Mucosa of gallbladder (tissue), 1 donor: ENCODE measurements around the gene GPS1. TPM values are rescaled to one million over a fixed set of nuclear protein-coding genes. Genes with fewer than 3 reads are reported as not detected.

ENCODE experiments used
- DNase-seq: peaks from one replicate; pipeline ENCODE4 v3.0.0-alpha.2; 2020; ENCODE audit warnings: low spot score
- total RNA-seq: library from RNA; stranded (reverse); gene quantifications from one replicate; pipeline ENCODE4 v1.2.1, GENCODE V29; 2021
- donor health status: DM: no; HTN: no; CAD: no.

GPS1 gene
- total RNA-seq, 1 donor from 2014 or later: 107 TPM

GRCh38 chr17:82090549-82091263, 39.0 kb downstream of the GPS1 start:
- no peak for DNase-seq

DNA sequence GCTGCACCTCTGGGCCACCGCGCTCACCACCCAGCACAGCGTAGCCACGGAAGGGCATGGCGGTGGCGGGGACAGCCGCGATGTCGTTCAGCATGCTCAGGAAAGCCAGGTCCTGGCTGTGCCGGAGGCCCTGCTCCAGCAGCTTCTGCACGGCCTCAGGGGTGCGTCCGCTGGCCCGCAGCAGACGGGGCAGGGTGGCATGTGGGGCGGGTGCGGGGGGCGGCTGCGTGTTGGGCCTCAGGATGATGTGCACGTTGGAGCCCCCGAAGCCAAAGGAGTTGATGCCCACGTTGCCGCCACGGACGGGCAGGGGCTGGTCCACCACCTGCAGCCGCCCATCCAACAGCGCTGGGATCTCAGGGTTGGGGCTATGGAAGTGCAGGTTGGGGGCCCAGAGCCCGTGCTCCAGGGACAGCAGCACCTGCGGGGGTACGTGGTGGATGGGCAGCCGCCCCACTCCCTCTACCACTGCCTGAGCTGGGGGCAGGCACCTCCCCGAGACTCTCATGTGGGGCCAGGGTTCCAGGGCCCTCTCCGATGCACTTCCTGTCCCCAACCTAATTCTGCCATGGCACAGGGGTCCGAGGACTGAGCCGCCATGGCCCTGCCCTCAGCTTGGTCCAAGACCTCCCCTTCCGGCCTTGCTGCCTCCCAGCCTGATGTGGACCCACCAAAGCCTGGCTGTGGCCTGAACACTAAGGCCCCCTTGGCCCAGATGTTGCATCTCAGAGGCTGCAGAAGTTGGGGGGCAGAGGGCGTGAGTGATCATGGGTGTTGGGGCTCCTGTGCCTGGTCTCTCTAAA, 39.8 kb downstream of the GPS1 start:
- DNase-seq: no peak

DNA sequence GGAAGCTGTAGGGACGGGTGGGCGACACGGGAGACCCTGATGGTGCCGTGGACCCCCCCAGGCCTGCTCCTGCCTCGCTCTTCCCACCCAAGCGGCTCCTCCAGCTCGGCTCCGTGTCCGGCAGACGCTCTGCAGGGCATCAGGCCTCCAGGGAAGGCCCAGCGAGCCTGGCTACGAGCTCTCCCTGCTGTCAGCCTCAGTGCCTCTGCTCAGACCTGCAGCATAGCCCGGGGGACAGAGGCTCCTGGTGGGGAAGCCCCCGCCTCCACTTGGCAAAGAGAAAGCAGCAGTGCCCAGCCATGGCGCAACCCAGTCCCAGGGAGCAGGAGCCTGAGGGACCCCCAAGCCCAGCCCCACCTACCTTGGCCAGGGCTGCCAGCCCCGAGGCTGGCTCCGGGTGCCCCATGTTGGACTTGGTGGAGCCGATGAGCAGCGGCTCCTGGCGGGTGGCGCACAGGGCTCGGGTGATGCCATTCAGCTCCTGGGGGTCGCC, 40.4 kb downstream of the GPS1 start:
- no peak for DNase-seq

GRCh38 chr17:82092628-82092994, 40.9 kb downstream of the GPS1 start:
- DNase-seq: no peak

GRCh38 chr17:82092995-82093751, 41.5 kb downstream of the GPS1 start:
- DNase-seq: no peak

DNA sequence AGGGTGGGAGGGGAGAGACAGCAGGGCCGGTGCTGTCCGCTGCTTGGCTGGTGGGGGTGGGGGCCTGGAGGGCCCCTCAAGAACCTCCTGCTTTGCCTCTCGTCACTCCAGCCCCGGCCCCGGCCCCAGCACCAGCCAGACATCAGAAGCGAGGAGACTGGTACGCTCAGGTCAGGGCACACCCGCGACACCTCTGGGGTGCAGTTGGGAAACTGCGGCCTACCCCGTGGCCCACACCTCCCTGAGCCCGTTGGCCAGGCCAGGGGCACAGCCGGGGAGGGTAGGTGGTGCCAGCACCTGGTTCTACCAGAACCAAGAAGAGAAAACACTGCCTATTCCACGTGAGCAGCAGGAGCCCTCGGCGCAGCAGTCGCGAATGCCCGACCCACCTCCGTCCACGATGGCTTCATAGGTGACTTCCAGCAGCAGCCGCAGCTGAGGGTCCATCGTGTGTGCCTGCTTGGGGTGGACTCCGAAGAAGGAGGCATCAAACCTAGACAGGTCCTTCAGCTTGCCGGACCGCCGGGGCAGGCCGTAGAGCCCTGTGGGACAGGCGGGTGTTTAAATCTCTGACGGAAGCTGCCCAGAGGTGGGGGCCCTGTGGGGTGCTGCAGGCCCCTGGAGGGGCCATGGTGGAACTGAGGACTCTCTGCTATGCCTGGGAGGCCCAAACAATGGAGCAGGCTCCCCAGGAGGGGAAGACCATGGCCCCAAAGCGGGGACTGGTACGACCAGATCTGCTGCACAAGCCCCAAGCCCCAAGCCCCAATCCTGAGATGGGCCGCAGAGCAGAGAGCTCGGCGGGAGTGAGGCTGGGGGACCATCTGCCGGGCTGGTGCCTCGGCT, 43.5 kb downstream of the GPS1 start:
- DNase-seq: no peak

DNA sequence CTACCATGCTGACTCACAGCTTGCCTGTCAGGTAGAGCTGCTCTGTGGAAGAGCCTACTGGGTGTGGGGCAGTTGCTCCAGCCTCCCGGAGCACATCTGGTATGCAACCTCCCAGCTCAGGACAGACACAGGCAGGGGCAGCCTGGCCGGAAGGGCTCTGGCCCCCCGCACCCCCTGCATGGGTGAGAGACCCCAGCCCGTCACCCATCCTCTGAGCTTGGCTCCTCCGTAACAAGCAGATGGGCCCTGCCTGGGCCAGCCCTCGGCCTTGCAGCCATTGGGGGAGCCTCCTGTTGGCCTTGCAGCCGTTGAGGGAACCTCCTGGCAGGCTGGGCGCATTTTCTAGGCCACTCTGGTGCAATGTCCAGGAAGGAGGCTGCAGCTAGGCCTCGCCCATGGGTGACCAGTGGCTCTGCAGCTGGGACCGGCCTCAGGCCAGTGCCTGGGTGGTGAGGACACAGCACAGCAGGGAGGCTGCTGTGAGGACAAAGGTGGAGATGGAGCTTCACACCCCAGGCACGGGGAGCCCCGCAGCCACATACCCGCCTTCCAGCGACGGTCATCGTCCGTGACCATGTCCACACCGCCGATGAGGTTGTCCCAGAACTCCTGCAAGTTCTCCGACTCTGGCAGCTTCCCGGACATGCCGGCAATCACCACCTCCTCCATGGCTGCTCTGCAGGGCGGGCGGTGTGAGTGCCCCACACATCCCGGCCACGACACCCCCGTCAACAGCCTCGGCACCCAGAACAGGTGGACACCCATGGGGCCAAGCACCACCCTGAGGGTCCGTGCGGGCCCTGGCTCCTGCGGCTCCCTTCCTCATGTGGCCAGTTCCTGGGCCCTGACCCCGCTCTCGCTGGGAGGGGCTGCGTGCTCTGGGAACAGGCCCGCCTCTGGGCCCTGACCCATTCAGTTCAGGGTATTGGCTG, 44.3 kb downstream of the GPS1 start:
- no peak for DNase-seq

GRCh38 chr17:82096709-82097183, 45.0 kb downstream of the GPS1 start:
- DNase-seq: no peak

GRCh38 chr17:82097184-82097918, 45.7 kb downstream of the GPS1 start:
- DNase-seq: no peak

DNA sequence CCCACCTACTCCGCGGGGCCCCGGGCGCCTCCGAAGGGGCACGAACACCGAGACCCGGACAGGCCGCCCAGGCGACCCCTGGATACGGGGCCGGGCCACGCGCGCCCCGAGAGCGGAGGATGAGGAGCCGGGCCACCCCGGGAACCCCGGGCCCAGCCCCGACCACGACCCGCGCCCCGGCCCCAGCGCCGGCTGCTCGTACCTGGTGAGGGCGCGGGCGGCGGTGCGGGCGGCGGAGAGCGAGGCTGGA, 46.1 kb downstream of the GPS1 start:
- no peak for DNase-seq

DNA sequence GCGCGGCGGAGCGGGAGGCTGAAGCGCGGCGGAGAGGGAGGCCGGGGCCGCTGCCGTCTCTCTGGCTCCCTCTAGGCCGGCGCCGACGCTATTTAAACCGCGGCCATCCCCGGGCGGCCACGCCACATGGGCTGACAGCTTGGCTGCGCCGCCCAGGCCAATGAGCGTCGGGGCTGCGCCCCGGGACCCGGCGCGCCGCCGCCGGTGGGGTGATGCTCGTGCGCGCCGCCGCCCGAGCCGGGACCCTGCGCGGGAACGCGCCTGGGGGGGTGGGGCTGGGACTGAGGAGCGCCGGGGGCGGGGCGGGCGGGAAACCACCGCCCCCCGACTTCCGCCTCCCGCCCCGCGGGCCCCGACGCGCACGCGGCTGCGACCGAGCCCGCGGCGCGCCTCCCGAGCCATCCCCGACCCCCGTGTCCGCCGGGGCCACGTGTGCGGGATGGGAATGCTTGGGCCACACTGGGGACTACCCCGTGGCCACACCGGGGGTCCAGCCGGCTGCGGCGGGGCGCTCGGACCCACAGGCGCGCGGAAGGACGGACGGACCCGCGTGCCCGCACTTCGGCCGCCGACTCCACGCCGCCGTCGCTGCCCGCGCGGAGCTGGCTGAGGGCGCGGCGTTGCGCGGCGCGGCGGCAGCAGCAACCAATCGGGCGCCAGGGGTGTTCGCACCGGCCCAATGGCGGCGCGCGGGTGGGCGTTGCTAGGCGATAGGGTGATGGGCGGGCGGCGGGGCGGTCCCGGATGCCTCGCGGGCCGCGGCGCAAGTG, 46.7 kb downstream of the GPS1 start, which contains the start of gene FASN:
FASN (minus strand) TSS at position 68 of the 770 bp plus-strand sequence. CDS start 1,791 bp downstream, outside the sequence.
- peak; percentile 95 for DNase-seq

DNA sequence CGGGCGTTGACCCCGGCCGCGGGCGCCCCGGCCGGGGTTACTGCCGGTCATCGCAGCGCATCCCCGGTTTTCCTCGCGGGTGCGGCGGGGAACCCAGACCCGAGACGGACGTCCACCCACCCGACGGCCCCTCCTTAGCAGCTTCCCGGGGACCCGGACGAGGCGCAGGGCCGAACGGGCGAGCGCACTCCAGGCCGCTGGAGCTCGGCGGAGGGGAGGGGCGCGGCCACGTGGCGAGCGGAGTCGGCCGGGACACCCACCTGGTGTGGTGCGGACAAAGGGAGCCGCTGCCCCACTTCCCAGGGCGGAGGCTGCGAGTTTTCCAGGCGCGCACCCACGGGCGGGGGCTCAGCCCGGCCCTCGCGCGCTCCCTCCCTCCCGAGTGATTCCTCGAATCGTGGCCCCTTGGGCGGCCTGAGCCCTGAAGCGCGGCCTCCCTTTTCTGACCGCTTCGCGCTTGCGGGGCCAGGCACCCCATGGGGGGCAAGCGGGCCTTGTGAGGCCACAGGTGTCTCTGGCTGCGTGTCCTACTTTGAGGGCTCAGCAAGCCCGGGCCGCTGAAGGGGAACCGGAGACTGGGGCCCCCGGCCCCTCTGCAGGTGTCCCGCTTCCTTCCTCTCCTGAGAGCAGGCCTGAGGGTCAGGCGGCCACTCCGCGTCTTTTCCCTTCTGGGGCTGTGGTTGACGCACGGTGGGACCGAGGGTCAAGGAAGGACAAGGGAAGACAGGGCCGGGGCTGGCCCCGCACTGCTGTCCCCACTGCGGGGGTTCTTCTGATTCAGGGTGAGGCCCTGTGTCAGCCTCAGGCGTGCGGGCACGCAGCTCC, 47.5 kb downstream of the GPS1 start:
- no peak for DNase-seq

DNA sequence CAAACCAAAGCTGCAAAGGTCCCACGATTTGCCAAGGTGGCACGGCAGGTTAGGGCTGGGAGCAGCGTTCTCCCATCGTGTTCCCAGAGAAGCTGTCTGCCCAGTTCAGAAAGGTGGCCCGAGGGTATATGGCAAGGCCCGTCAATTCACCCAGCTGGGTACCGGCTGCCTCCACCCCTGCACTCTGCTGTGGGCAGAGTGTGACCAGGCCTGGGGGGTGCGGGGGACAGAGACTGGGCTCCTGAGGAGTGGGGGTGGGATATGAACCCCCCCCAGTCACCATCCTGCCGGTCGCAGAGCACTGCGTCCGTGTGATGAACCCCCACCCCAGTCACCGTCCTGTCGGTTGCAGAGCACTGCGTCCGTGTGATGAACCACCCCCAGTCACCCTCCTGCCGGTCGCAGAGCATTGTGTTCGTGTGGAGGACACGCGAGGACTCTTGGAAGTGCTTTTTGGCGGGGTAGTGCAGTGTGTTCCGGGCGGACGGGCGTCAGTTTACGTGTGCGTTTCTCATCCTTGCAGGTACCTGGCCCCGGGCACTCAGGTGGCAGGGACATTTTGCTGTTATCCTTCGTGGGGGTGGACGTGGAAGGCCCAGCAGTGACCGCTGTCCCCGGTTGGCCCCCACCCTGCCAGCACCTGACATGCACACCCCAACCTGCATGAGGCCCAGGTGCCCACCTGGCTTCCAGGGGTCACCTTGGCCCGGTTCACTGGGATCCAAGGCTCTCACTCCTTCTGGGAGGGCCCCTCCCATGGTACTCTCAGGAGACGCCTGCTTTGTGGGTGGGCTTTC, 49.0 kb downstream of the GPS1 start:
- DNase-seq: no peak

DNA sequence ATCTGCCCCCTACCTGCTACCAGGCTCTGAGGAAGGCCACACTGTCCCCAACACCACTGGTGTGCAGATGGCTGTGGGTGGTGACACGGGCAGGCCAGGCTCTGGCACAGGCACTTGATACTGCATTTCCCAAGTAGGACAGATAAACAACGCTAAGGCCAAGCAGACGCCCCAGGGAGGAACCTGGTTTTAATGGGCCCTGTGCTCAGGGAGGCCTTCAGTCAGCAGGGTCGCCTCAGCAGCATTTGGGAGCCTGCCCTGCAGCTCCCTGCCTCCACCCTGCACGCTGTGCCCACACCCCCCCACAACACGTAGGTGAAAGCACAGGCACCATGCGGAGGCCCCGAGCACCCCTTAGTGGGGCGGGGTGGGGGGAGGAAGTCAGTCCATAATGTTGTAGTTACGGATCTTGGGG, 49.6 kb downstream of the GPS1 start:
- DNase-seq: no peak

DNA sequence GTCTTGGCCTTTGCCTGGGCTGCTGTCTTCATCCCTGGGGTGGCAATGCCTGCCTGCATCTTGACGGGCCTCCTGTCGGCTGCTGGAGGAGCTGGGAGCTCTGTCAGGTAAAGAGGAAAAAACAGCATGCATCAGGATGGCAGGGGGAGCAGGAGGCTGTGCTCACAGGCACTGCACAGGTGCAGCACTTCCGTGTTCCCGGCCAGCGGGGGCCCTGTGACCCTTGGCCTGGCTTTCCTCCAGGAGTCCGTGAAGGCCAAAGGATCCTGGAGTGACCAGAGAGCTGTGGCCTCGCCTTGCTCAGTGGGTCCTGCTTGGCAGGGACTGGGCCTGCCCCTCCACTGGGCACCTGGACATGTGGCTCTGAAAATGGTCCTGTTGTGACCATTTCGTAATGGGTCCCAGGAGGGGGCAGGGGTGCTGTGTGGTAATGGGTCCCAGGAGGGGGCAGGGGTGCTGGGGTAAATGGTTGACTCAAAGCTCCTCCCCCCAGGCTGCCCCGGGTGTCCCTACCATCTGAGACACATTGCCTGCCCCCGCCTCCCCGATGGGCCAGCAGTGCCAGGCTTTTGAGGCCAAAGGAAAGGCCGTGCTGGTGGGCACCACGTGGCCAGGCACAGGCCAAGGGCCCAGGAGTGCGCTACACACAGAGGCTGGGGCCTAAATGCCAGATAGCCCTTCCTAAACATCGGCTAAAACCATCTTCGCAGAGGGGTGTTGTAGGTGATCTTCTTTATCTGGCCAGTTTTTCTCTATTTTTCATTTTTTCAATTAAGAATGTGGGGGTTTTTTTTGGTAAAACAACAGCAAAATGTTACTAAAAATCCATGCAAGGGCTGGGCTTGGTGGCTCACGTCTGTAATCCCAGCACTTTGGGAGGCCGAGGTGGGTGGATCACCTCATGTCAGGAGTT, 50.3 kb downstream of the GPS1 start:
- DNase-seq: no peak
